Measurements from ENCODE around the gene BBX.

Gene BBX

DNA sequence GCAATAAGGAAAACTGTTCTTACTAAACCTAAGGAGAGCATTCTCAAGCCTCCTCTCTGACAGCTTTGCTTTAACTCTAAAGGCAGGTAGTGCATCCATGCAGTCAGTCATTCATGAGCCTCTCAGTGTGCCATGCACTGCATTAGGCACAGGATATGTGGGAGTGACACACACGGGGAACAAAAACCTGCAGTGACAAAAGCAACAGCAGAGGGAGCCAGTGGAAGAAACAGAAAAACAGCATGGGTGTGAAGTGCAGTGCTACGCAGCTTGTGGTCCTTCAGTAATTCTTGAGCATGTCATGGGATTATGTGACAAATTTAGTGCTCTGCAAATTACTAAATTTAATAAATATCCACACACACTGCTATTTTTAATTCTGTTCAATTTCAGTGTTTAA, 230.7 kb downstream of the BBX start:
- H2AFZ ChIP-seq: no peak overlapping the region
- TF ChIP-seq, protein P1, sequence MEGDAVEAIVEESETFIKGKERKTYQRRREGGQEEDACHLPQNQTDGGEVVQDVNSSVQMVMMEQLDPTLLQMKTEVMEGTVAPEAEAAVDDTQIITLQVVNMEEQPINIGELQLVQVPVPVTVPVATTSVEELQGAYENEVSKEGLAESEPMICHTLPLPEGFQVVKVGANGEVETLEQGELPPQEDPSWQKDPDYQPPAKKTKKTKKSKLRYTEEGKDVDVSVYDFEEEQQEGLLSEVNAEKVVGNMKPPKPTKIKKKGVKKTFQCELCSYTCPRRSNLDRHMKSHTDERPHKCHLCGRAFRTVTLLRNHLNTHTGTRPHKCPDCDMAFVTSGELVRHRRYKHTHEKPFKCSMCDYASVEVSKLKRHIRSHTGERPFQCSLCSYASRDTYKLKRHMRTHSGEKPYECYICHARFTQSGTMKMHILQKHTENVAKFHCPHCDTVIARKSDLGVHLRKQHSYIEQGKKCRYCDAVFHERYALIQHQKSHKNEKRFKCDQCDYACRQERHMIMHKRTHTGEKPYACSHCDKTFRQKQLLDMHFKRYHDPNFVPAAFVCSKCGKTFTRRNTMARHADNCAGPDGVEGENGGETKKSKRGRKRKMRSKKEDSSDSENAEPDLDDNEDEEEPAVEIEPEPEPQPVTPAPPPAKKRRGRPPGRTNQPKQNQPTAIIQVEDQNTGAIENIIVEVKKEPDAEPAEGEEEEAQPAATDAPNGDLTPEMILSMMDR (IDR thresholded peaks at IDR 0.05): peak; percentile 27
- H3K79me2 ChIP-seq: peaks cover 4% of the 10 kb centered on the region
- H3K4me3 ChIP-seq (ENCODE audit: low read depth, low read length): no peak overlapping the region
- no peak overlapping the region for H3K4me2 ChIP-seq (ENCODE audit: low read length)
- H3K36me3 ChIP-seq (ENCODE audit: control insufficient read depth, insufficient read depth, low read length): no peaks in the 10 kb centered on the region
- H3K27ac ChIP-seq: no peak overlapping the region
- no peaks in the 10 kb centered on the region for H3K27me3 ChIP-seq (ENCODE audit: control insufficient read depth, insufficient read depth, low read length)
- H3K9me3 ChIP-seq (ENCODE audit: control insufficient read depth, low read length): no peaks in the 10 kb centered on the region
- H3K9ac ChIP-seq: no peak overlapping the region
- no peaks in the 10 kb centered on the region for H3K4me1 ChIP-seq

DNA sequence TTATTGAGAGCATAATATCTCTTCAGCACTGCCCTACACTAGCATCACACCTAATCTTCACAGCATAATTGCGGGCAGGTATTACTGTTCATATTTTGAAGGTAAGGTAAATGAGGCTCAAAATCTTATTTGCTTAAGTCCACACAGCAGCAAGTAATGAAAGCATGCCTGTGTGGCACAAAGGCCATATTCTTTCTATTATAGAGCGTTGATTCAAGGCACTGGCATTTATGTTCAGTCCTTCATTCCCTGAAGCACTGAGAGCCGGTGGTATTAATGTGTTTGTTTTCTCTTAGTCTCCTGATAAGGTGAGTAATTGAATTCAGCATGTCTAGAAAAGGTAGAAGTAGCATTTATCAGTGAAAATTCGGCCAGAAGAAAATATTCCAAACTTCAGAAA, 231.2 kb downstream of the BBX start:
- H3K27me3 ChIP-seq (ENCODE audit: control insufficient read depth, insufficient read depth, low read length): no peaks in the 10 kb centered on the region
- no peaks in the 10 kb centered on the region for H3K4me1 ChIP-seq
- no peaks in the 10 kb centered on the region for H3K9me3 ChIP-seq (ENCODE audit: control insufficient read depth, low read length)
- H3K9ac ChIP-seq: no peak overlapping the region
- TF ChIP-seq, protein P1 (IDR thresholded peaks at IDR 0.05): no peak
- no peak overlapping the region for H3K27ac ChIP-seq
- H3K79me2 ChIP-seq: peaks cover 4% of the 10 kb centered on the region
- H3K4me2 ChIP-seq (ENCODE audit: low read length): no peak overlapping the region
- H3K36me3 ChIP-seq (ENCODE audit: control insufficient read depth, insufficient read depth, low read length): no peaks in the 10 kb centered on the region
- H2AFZ ChIP-seq: no peak overlapping the region
- no peak overlapping the region for H3K4me3 ChIP-seq (ENCODE audit: low read depth, low read length)

GRCh38 chr3:107756649-107757048, 233.9 kb downstream of the BBX start:
- Histone ChIP-seq H3K27ac (no peak overlapping the region), H3K4me1 (no peaks in the 10 kb centered on the region), H3K79me2 (peaks cover 4% of the 10 kb centered on the region), H3K27me3 (ENCODE audit: control insufficient read depth, insufficient read depth, low read length) (no peaks in the 10 kb centered on the region), H3K36me3 (ENCODE audit: control insufficient read depth, insufficient read depth, low read length) (no peaks in the 10 kb centered on the region), H3K4me2 (ENCODE audit: low read length) (no peak overlapping the region), H2AFZ (no peak overlapping the region), H3K9ac (no peak overlapping the region), H3K9me3 (ENCODE audit: control insufficient read depth, low read length) (no peaks in the 10 kb centered on the region), H3K4me3 (ENCODE audit: low read depth, low read length) (no peak overlapping the region)
- TF ChIP-seq, protein P1 (IDR thresholded peaks at IDR 0.05): no peak

DNA sequence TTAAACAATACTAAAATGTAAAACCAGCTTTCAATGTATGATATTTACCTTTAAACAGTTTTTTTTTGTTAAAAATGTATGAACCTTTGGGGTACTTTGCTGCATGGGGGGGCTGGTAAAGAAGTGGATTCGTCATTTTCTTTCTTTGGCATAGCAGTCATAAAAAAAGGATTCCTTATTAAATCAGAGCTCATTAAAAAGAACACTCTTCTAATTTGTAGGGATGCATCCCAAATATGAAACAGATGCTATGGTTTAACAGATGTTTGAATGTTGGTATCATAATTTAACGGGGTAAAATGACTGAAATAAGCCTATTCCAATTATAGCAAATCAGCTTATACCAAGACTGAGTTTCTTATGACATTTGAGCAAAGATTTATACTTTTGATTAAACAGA, 234.4 kb downstream of the BBX start:
- Histone ChIP-seq H3K79me2 (peaks cover 4% of the 10 kb centered on the region), H3K9me3 (ENCODE audit: control insufficient read depth, low read length) (no peaks in the 10 kb centered on the region), H3K27ac (no peak overlapping the region), H3K4me2 (ENCODE audit: low read length) (no peak overlapping the region), H3K4me1 (no peaks in the 10 kb centered on the region), H3K36me3 (ENCODE audit: control insufficient read depth, insufficient read depth, low read length) (no peaks in the 10 kb centered on the region), H3K27me3 (ENCODE audit: control insufficient read depth, insufficient read depth, low read length) (no peaks in the 10 kb centered on the region), H2AFZ (no peak overlapping the region), H3K9ac (no peak overlapping the region), H3K4me3 (ENCODE audit: low read depth, low read length) (no peak overlapping the region)
- TF ChIP-seq, protein P1 (IDR thresholded peaks at IDR 0.05): no peak

GRCh38 chr3:107760144-107760543, 237.4 kb downstream of the BBX start:
- H3K9me3 ChIP-seq (ENCODE audit: control insufficient read depth, low read length): no peaks in the 10 kb centered on the region
- H3K36me3 ChIP-seq (ENCODE audit: control insufficient read depth, insufficient read depth, low read length): no peaks in the 10 kb centered on the region
- H3K4me3 ChIP-seq (ENCODE audit: low read depth, low read length): no peak overlapping the region
- no peak overlapping the region for H2AFZ ChIP-seq
- no peak overlapping the region for H3K27ac ChIP-seq
- H3K4me2 ChIP-seq (ENCODE audit: low read length): no peak overlapping the region
- no peaks in the 10 kb centered on the region for H3K4me1 ChIP-seq
- H3K9ac ChIP-seq: no peak overlapping the region
- no peaks in the 10 kb centered on the region for H3K79me2 ChIP-seq
- TF ChIP-seq, protein P1 (IDR thresholded peaks at IDR 0.05): no peak
- no peaks in the 10 kb centered on the region for H3K27me3 ChIP-seq (ENCODE audit: control insufficient read depth, insufficient read depth, low read length)
